MM.1S (cell line): ENCODE measurements around the gene GNG13.
A peak's percentile ranks its signal among the peaks of the same experiment; 100 is the strongest.

ENCODE experiments used
- DNase-seq: peaks from one replicate; pipeline ENCODE4 v3.0.0-alpha.2; 2015
- H2AFZ ChIP-seq: fragments of 300-600 bp; sonication (generic); 2 replicates; pipeline ENCODE4 v1.6.0; 2016; ENCODE audit warnings: antibody characterized with exemption, low read length
- H3F3A ChIP-seq: fragments of 300-600 bp; sonication (generic); 2 replicates; pipeline ENCODE4 v1.6.1; 2016; ENCODE audit warnings: mild to moderate bottlenecking, antibody characterized with exemption, low read length, moderate library complexity, mixed read lengths; ENCODE audit not compliant: insufficient read depth
- H3K27ac ChIP-seq: fragments of 300-600 bp; sonication (generic); 2 replicates; pipeline ENCODE4 v1.5.1; 2016; ENCODE audit warnings: mild to moderate bottlenecking, low read length
- H3K27me3 ChIP-seq: fragments of 300-600 bp; sonication (generic); replicated peaks from 2 replicates; pipeline ENCODE4 v1.6.0; 2016; ENCODE audit warnings: low read length; ENCODE audit not compliant: insufficient read depth
- H3K36me3 ChIP-seq: fragments of 300-600 bp; sonication (generic); replicated peaks from 2 replicates; pipeline ENCODE4 v1.6.1; 2016; ENCODE audit warnings: mild to moderate bottlenecking, low read length, mixed read lengths; ENCODE audit not compliant: insufficient read depth
- H3K4me1 ChIP-seq: fragments of 300-600 bp; sonication (generic); 2 replicates; pipeline ENCODE4 v1.6.1; 2016; ENCODE audit warnings: low read length, mixed read lengths
- H3K4me2 ChIP-seq: fragments of 300-600 bp; sonication (generic); 2 replicates; pipeline ENCODE4 v1.6.0; 2016; ENCODE audit warnings: low read depth, low read length
- H3K4me3 ChIP-seq: fragments of 300-600 bp; sonication (generic); 2 replicates; pipeline ENCODE4 v1.5.1; 2016; ENCODE audit warnings: low read length, mixed read lengths
- H3K79me2 ChIP-seq: fragments of 300-600 bp; sonication (generic); 2 replicates; pipeline ENCODE4 v1.6.1; 2016; ENCODE audit warnings: mixed run types, low read length, mixed read lengths
- H3K9ac ChIP-seq: fragments of 300-600 bp; sonication (generic); 2 replicates; pipeline ENCODE4 v1.6.1; 2016; ENCODE audit warnings: low read length, mixed read lengths
- H3K9me2 ChIP-seq: fragments of 300-600 bp; sonication (generic); replicated peaks from 2 replicates; pipeline ENCODE4 v1.6.1; 2016; ENCODE audit warnings: mild to moderate bottlenecking, low read length, mixed read lengths; ENCODE audit not compliant: insufficient read depth
- H3K9me3 ChIP-seq: fragments of 300-600 bp; sonication (generic); replicated peaks from 2 replicates; pipeline ENCODE4 v1.6.1; 2016; ENCODE audit warnings: mild to moderate bottlenecking, low read length, mixed read lengths; ENCODE audit not compliant: insufficient read depth
- H4K20me1 ChIP-seq: fragments of 300-600 bp; sonication (generic); 2 replicates; pipeline ENCODE4 v1.6.1; 2016; ENCODE audit warnings: mild to moderate bottlenecking, low read length, moderate library complexity, mixed read lengths; ENCODE audit not compliant: insufficient read depth
- EZH2 ChIP-seq: fragments of 300-600 bp; sonication (generic); optimal IDR thresholded peaks from 2 replicates; pipeline ENCODE3; 2017; ENCODE audit warnings: low read depth, mild to moderate bottlenecking, antibody characterized with exemption, low read length, mixed read lengths
- EZH2phosphoT487 ChIP-seq: fragments of 300-600 bp; sonication (generic); IDR thresholded peaks from 2 replicates; pipeline ENCODE4 v1.6.1; 2018; ENCODE audit warnings: antibody characterized with exemption, low read length
- TF ChIP-seq, protein P1 (sequence below): fragments of 300-600 bp; sonication (generic); IDR thresholded peaks from 2 replicates; pipeline ENCODE4 v1.5.1; 2016; ENCODE audit warnings: antibody characterized with exemption, low read length, mixed read lengths

Gene GNG13

GRCh38 chr16:775236-775796 is 25.2 kb downstream of the GNG13 start:
- Histone ChIP-seq H3K9ac (no peak overlapping the region), H3K36me3 (no peaks in the 10 kb centered on the region), H3K79me2 (no peaks in the 10 kb centered on the region), H3K4me3 (no peak overlapping the region), H3K9me3 (no peaks in the 10 kb centered on the region), H3K9me2 (no peaks in the 10 kb centered on the region), H4K20me1 (no peaks in the 10 kb centered on the region), H3F3A (no peaks in the 10 kb centered on the region), H2AFZ (no peak overlapping the region), H3K4me2 (no peak overlapping the region), H3K27ac (no peak overlapping the region), H3K4me1 (no peaks in the 10 kb centered on the region), H3K27me3 (peaks cover 89% of the 10 kb centered on the region)
- no peak for DNase-seq
- TF ChIP-seq, protein P1, sequence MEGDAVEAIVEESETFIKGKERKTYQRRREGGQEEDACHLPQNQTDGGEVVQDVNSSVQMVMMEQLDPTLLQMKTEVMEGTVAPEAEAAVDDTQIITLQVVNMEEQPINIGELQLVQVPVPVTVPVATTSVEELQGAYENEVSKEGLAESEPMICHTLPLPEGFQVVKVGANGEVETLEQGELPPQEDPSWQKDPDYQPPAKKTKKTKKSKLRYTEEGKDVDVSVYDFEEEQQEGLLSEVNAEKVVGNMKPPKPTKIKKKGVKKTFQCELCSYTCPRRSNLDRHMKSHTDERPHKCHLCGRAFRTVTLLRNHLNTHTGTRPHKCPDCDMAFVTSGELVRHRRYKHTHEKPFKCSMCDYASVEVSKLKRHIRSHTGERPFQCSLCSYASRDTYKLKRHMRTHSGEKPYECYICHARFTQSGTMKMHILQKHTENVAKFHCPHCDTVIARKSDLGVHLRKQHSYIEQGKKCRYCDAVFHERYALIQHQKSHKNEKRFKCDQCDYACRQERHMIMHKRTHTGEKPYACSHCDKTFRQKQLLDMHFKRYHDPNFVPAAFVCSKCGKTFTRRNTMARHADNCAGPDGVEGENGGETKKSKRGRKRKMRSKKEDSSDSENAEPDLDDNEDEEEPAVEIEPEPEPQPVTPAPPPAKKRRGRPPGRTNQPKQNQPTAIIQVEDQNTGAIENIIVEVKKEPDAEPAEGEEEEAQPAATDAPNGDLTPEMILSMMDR: no peak
- TF ChIP-seq EZH2phosphoT487: 0 out of 2 replicates have a peak, but pooled peaks have one; percentile 53

DNA sequence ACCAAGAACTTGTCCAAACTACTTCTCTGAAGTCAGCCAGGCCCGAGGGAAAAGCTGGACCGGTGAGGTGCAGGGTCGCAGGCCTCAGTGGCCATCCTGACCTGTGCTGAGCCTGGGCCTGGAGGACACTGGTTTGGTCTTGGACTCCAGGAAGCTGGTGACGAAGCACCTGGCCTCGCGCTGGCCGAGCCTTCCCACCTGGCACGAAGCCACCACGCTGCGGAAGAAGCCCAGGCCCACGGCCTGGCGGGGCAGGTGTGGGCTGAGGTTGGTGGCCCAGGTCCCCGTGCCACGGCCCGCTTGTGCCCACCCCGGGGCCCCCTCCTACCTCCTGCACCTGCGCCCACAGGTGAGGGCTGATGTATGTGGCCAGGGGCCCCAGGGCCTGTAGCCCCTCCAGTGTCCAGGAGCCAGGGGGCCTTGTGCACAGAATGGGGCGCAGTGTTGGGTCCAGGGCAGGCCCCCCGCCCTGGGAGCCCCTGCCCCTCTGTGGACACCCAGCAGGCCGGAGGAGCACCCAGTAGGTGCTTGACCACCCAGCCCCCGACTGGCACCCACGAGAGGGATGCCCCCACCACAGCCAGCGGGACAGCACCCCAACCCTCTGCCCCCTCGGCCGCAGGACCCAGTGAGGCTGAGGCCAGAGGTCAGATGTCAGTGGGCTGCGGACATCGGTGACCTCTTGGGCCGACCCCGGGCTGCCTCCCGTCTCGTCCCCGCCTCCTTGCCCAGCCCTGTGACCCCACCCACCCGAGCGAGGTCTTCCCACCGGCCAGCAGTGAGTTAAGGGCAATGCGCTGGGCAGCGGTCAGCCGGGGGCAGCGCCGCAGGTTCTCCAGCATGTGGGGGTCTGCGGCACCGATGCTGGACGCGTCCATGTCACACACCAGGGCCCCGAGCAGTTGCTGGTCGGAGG is 26.2 kb downstream of the GNG13 start:
- H2AFZ ChIP-seq: no peak overlapping the region
- H3K9me3 ChIP-seq: no peaks in the 10 kb centered on the region
- no peaks in the 10 kb centered on the region for H3F3A ChIP-seq
- no peaks in the 10 kb centered on the region for H3K9me2 ChIP-seq
- TF ChIP-seq, protein P1: no peak
- TF ChIP-seq EZH2: no peak
- TF ChIP-seq EZH2phosphoT487: no peak
- H3K27ac ChIP-seq: no peak overlapping the region
- H3K4me3 ChIP-seq: no peak overlapping the region
- no peaks in the 10 kb centered on the region for H3K36me3 ChIP-seq
- no peak overlapping the region for H3K4me2 ChIP-seq
- H3K9ac ChIP-seq: no peak overlapping the region
- H3K79me2 ChIP-seq: no peaks in the 10 kb centered on the region
- H3K4me1 ChIP-seq: no peaks in the 10 kb centered on the region
- no peaks in the 10 kb centered on the region for H4K20me1 ChIP-seq
- H3K27me3 ChIP-seq: peaks cover 79% of the 10 kb centered on the region
- DNase-seq: peak; percentile 3

- H3K27ac ChIP-seq: no peak overlapping the region
- peaks cover 66% of the 10 kb centered on the region for H3K27me3 ChIP-seq
- no peaks in the 10 kb centered on the region for H3K9me3 ChIP-seq
- no peaks in the 10 kb centered on the region for H3K9me2 ChIP-seq
- no peak overlapping the region for H2AFZ ChIP-seq
- H3K9ac ChIP-seq: no peak overlapping the region
- H3K4me3 ChIP-seq: no peak overlapping the region
- no peaks in the 10 kb centered on the region for H3K4me1 ChIP-seq
- TF ChIP-seq, protein P1: no peak
- TF ChIP-seq EZH2phosphoT487 (no peak), EZH2 (no peak)
- H3K79me2 ChIP-seq: no peaks in the 10 kb centered on the region
- H4K20me1 ChIP-seq: no peaks in the 10 kb centered on the region
- H3K36me3 ChIP-seq: no peaks in the 10 kb centered on the region
- H3K4me2 ChIP-seq: no peak overlapping the region
- no peaks in the 10 kb centered on the region for H3F3A ChIP-seq
- peak; percentile 1 for DNase-seq
Observed at GRCh38 chr16:772959-773358, 27.6 kb downstream of the GNG13 start.
